IPS-20b (cell line): ENCODE data around the gene TTN.

Experiments used
- H3K27ac ChIP-seq: one replicate; pipeline ENCODE4 v1.5.1; 2013; ENCODE audit warnings: low read length
- H3K27me3 ChIP-seq: 2 replicates; pipeline ENCODE4 v1.6.1; 2013; ENCODE audit warnings: mild to moderate bottlenecking, low read length, inconsistent platforms; ENCODE audit not compliant: insufficient read depth
- H3K36me3 ChIP-seq: 2 replicates; pipeline ENCODE4 v1.6.1; 2013; ENCODE audit warnings: low read depth, mild to moderate bottlenecking, inconsistent platforms, low read length, moderate library complexity; ENCODE audit not compliant: insufficient read depth
- H3K4me1 ChIP-seq: 2 replicates; pipeline ENCODE4 v1.6.1; 2013; ENCODE audit warnings: mild to moderate bottlenecking, control low read depth, inconsistent platforms, low read length, moderate library complexity; ENCODE audit not compliant: insufficient read depth
- H3K4me3 ChIP-seq: 2 replicates; pipeline ENCODE4 v1.5.1; 2013; ENCODE audit warnings: mild to moderate bottlenecking, low read length, inconsistent platforms
- H3K9ac ChIP-seq: 2 replicates; pipeline ENCODE4 v1.6.1; 2013; ENCODE audit warnings: low read depth, mild to moderate bottlenecking, inconsistent platforms, low read length, moderate library complexity
- H3K9me3 ChIP-seq: 2 replicates; pipeline ENCODE4 v1.6.1; 2013; ENCODE audit warnings: mild to moderate bottlenecking, low read depth, low read length, inconsistent platforms; ENCODE audit not compliant: insufficient read depth

The TTN gene

GRCh38 chr2:178508646-178509045 is 298.6 kb downstream of the TTN start:
- Histone ChIP-seq H3K36me3 (peaks cover 4% of the 10 kb centered on the region), H3K9me3 (no peaks in the 10 kb centered on the region), H3K4me3 (no peak overlapping the region), H3K27ac (no peak overlapping the region), H3K4me1 (peaks cover 12% of the 10 kb centered on the region; the same call in 1 of the 2 replicates), H3K9ac (no peak overlapping the region), H3K27me3 (no peaks in the 10 kb centered on the region)

DNA sequence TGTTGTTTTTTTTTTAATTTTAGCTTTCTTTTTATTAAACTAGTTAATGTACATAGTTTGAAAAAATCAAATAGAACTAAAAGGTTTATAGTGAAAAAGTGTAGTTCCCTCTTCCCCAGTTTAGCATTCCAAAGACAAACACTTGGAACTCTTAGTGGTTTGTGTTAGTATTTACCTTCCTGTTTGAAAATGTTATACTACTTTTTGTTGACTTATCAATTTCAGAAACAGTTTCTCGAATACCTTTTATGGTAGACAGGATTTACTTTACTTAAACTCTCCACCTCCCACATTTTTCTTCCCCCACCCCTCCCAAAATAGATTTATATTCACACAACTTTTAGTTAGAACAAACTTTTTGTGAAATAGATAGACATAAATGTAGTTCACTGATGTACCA is 300.3 kb downstream of the TTN start:
- Histone ChIP-seq H3K4me1 (peaks cover 12% of the 10 kb centered on the region; the same call in 1 of the 2 replicates), H3K9ac (no peak overlapping the region), H3K36me3 (peaks cover 20% of the 10 kb centered on the region), H3K27ac (no peak overlapping the region), H3K4me3 (no peak overlapping the region), H3K27me3 (no peaks in the 10 kb centered on the region), H3K9me3 (no peaks in the 10 kb centered on the region)

DNA sequence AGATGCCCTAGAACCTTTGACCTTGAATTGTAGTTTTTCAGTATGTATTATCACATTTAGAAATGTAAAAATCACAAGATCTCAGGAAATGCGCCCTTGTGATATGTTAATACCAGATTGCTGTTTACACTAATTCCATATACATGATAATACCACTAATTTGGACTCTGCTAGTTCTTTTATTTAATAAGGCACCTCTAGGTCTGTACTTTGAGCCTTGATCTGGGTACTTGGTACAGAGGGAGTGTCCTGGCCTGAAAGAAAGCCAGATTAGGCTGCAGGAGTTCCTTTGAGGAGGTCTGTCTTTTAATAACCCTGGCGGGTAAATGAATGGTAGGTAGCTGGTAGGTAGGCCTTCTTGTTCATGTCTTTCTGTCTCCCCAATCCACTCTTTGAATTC is 300.7 kb downstream of the TTN start:
- Histone ChIP-seq H3K4me3 (no peak overlapping the region), H3K9me3 (no peaks in the 10 kb centered on the region), H3K4me1 (peaks cover 12% of the 10 kb centered on the region; the same call in 1 of the 2 replicates), H3K27ac (no peak overlapping the region), H3K9ac (no peak overlapping the region), H3K27me3 (no peaks in the 10 kb centered on the region), H3K36me3 (peaks cover 24% of the 10 kb centered on the region)

DNA sequence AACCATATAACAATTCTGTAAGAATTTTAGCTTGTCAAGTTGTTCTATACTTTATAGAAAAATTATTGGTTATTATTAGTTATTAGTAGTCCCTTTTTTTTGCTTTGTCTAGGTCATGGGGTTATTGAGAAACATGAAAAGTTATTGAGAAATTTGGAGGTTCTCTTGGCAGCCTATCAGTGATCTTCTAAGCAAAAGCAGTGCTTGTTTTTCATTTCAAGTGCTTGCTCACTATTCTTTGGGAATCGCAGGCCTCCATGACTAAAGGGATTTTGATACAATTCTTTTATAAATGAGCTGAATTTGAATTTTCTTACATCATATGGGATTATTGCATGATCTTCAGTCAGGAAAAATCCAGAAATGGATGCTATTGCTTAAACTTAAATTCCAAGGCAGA is 301.1 kb downstream of the TTN start:
- H3K27me3 ChIP-seq: no peaks in the 10 kb centered on the region
- no peak overlapping the region for H3K27ac ChIP-seq
- no peak overlapping the region for H3K4me3 ChIP-seq
- peaks cover 12% of the 10 kb centered on the region; the same call in 1 of the 2 replicates for H3K4me1 ChIP-seq
- peaks cover 28% of the 10 kb centered on the region for H3K36me3 ChIP-seq
- H3K9me3 ChIP-seq: no peaks in the 10 kb centered on the region
- no peak overlapping the region for H3K9ac ChIP-seq

GRCh38 chr2:178502751-178503150 is 304.5 kb downstream of the TTN start:
- H3K36me3 ChIP-seq: peaks cover 56% of the 10 kb centered on the region
- no peak overlapping the region for H3K4me3 ChIP-seq
- H3K27ac ChIP-seq: no peak overlapping the region
- H3K4me1 ChIP-seq: peaks cover 12% of the 10 kb centered on the region; the same call in 1 of the 2 replicates
- no peaks in the 10 kb centered on the region for H3K9me3 ChIP-seq
- no peaks in the 10 kb centered on the region for H3K27me3 ChIP-seq
- no peak overlapping the region for H3K9ac ChIP-seq

DNA sequence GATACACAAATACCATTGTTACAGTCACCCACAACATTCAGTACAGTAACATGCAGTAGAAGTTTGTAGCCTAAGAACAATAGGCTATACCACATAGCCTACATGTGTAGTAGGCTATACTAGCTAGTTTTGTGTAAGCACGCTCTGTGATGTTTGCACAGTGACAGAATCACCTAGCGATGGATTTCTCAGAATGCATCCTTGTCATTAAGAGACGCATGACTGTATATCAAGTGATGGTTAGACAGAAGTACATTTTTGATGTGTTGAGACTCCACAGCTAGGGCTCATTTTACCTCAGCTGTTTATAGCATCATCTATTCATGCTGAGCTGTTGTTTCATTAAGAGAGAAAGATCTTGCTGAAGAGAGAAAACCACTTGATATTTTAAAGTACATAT is 307.6 kb downstream of the TTN start:
- Histone ChIP-seq H3K9ac (no peak overlapping the region), H3K4me3 (no peak overlapping the region), H3K27me3 (no peaks in the 10 kb centered on the region), H3K9me3 (no peaks in the 10 kb centered on the region), H3K36me3 (peaks cover 78% of the 10 kb centered on the region), H3K27ac (no peak overlapping the region), H3K4me1 (no peaks in the 10 kb centered on the region)

DNA sequence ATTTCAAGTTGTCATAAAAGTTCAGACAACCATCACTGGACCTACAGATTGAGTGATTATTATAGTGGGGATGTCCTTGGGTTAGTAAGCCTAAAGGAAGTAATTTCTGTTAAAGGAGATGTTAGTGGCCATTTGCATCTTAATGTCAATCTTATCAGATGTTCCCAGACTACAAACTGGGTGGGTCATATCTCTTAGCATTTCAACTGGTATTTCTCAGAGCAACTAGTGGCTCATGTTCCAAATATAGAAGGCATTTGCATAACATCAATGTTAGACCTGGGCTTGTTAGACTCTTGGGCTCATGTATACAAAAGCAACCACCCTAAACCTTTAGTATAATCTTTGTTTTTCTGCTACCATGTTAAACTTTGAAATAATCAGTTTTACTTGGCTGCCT is 309.1 kb downstream of the TTN start:
- H3K36me3 ChIP-seq: peaks cover 83% of the 10 kb centered on the region
- no peak overlapping the region for H3K27ac ChIP-seq
- no peaks in the 10 kb centered on the region for H3K4me1 ChIP-seq
- H3K9me3 ChIP-seq: no peaks in the 10 kb centered on the region
- no peak overlapping the region for H3K9ac ChIP-seq
- no peaks in the 10 kb centered on the region for H3K27me3 ChIP-seq
- H3K4me3 ChIP-seq: no peak overlapping the region

DNA sequence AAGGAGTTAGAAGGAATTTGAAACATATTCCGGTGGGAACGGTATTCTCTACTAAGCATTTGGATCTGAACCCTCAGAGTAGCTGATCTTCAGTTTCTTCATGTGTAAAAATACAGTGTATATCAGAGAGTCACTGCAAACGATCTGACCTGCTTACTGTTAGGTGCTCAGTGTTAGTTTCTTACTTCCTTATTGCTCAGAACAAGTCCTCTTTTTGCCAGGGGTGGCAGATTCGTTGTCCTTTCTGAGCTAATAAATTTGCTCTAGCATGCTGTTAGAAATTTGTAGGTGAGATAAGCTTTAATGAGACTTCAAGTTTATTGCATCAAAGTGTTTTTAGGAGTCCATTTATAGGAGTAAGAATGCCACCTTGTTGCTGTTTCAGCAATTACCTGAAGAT is 311.2 kb downstream of the TTN start:
- peaks cover 77% of the 10 kb centered on the region for H3K36me3 ChIP-seq

DNA sequence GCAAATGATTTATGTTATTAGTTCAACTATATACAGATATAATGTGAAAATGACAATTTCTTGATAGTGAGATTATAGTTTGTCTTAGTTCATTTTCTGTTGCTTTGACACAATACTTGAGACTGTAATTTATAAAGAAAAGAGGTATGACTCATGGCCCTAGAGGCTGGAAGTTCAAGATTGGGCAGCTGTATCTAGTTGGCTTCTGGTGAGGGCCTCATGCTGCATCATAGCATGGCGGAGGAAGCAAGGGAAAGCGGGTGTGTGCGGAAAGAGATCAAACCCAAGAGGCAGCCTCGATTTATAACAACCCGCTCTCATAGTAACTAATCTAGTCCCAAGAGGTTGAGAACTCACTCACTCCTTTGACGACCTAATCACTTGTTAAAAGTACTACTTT is 315.6 kb downstream of the TTN start:
- no peaks in the 10 kb centered on the region for H3K4me1 ChIP-seq
- no peak overlapping the region for H3K9ac ChIP-seq
- H3K36me3 ChIP-seq: peaks cover 47% of the 10 kb centered on the region

More for the DNA sequence above, 311.2 kb downstream of the TTN start:
- Histone ChIP-seq H3K27me3 (no peaks in the 10 kb centered on the region), H3K9ac (no peak overlapping the region), H3K9me3 (no peaks in the 10 kb centered on the region), H3K27ac (no peak overlapping the region), H3K4me3 (no peak overlapping the region), H3K4me1 (no peaks in the 10 kb centered on the region)

GRCh38 chr2:178485356-178485755 is 321.9 kb downstream of the TTN start:
- H3K36me3 ChIP-seq: no peaks in the 10 kb centered on the region; the same call in 1 of the 2 replicates
- no peaks in the 10 kb centered on the region; the same call in 1 of the 2 replicates for H3K27me3 ChIP-seq
- peaks cover 16% of the 10 kb centered on the region for H3K4me1 ChIP-seq
- H3K27ac ChIP-seq: no peak overlapping the region
- no peak overlapping the region for H3K4me3 ChIP-seq
- no peak overlapping the region for H3K9ac ChIP-seq
- no peaks in the 10 kb centered on the region for H3K9me3 ChIP-seq

More for the DNA sequence above, 315.6 kb downstream of the TTN start:
- Histone ChIP-seq H3K27ac (no peak overlapping the region), H3K4me3 (no peak overlapping the region), H3K9me3 (no peaks in the 10 kb centered on the region), H3K27me3 (no peaks in the 10 kb centered on the region)

DNA sequence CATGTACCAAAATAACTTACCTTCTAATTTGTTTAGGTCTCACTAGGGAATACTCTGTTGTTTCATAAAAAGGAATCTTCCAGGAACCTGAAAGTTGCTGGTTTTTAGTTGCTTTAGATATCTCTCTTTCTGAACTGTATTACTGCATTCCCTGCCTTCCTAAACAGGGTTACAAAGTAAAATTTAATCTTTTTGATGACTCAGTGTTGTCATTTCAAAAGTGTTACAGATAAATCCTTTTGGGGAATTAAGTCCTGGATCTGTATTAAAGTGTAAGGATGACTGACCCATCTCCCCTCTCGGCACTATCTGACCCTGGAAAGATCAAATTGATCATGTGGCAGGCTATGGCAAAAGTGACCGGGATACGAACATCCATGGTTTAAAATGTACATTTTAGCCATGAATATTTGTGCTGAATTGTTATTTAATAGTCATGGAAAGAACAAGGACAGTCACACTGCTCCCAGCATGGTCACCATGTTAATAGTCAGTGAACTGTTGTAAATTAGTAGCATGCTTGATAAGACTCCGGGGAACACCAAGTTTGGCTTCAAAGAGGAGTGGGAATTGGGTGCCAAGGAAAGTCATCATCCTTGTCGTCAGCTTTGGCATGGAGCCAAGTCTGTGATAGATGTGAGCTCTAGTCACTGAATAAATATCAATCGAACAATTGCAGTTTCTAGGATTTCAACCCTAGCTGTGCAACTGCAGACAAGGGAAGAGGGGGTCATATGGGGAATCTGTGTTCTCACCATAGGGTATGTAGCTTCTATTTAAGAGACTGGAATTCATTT is 322.8 kb downstream of the TTN start:
- no peak overlapping the region for H3K9ac ChIP-seq
- H3K9me3 ChIP-seq: no peaks in the 10 kb centered on the region
- H3K36me3 ChIP-seq: no peaks in the 10 kb centered on the region; the same call in 1 of the 2 replicates
- H3K4me1 ChIP-seq: peaks cover 20% of the 10 kb centered on the region
- no peak overlapping the region for H3K27ac ChIP-seq
- H3K4me3 ChIP-seq: no peak overlapping the region
- H3K27me3 ChIP-seq: peaks cover 3% of the 10 kb centered on the region; the same call in 1 of the 2 replicates

DNA sequence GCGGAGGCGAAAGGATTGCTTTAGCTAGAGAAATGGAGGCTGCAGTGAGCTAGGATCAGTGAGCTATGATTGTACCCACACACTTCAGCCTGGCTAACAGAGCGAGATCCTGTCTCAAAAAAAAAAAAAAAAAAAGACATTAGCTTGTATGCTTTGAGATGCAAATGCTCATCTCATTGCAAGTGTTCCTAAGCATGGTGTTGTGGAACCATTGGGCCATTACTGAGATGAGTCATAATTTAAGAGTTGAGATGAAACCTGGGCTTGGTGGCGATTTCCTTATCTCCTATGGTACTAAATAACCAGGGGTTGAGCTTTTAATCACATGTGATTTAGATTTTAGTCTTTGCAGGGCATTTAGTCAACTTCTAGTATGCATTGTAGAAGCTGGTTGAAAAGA is 324.8 kb downstream of the TTN start:
- no peak overlapping the region for H3K9ac ChIP-seq

More for the DNA sequence above, 324.8 kb downstream of the TTN start:
- no peaks in the 10 kb centered on the region for H3K9me3 ChIP-seq
- peaks cover 8% of the 10 kb centered on the region; the same call in 1 of the 2 replicates for H3K27me3 ChIP-seq
- H3K27ac ChIP-seq: no peak overlapping the region
- no peaks in the 10 kb centered on the region; the same call in 1 of the 2 replicates for H3K36me3 ChIP-seq
- H3K4me3 ChIP-seq: 0 out of 2 replicates have a peak overlapping the region, but pooled peaks have one; percentile 24
- H3K4me1 ChIP-seq: peaks cover 23% of the 10 kb centered on the region
